ENCODE data around the gene FBXW10.
"Not testable (repeated sequence)": the region's sequence is repeated elsewhere in the genome, so short reads cannot be mapped to it uniquely, and the experiment has no call there.

Gene FBXW10

DNA sequence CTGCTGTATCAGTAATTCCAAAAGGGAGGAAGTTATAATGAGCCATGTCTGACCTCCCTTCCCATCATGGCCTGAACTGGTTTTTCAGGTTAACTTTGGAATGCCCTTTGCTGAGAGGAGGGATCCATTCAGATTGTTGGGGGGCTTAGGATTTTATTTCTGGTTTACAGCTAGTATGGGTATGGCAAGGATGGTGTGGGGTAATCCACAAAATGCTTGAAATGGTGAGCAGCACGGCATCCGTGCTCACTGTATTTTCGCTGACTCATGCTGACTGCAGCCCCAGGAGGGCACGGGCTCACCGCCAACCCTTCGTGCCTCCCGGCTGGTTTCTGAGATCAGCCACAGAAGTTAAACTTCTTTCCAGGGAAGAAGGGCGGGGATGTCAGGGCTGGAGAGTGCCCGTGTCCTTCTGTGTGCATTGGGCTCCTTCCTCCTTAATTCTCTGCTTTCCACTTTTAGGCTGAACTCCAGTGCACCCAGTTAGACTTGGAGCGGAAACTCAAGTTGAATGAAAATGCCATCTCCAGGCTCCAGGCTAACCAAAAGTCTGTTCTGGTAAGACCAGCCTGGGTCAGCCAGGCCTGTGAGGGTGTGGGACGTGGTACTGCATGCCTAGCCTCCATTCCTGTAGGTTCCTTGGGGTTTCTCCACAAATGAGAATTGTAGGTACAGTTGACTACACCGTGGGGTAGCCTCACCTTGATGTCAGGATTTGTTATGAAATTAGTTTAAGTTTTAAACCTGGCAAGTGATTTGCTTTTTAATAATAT, 21.9 kb upstream of the FBXW10 start:
- 95 to 100% methylated on average over 1 of the region's 12 CpGs for WGBS, 2 experiments

DNA sequence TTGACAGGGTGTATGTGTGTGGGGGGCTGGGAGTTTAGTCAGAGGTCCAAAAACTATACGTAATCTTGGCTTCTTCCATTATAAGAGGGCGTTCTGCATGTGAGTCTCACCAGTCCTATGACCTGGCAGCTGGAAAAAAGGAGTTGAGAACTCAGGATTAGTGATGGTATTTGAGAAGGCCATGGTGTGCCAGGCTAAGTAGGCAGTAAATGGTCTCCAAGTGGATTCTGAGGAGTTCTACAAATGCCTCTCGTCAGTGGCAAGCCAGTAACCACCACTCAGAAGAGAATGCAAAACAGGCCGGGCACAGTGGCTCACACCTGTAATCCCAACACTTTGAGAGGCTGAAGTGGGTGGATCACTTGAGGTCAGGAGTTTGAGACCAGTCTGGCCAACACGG, 21.2 kb upstream of the FBXW10 start:
- 75 to 82% methylated on average over 3 to 4 of the region's 5 CpGs for WGBS, 2 experiments
- H3K4me1 ChIP-seq (ENCODE audit: control insufficient read depth, insufficient read depth, low read length): not testable (repeated sequence)

More for the DNA sequence above, 21.9 kb upstream of the FBXW10 start:
- not testable (repeated sequence) for H3K9me3 ChIP-seq (ENCODE audit: control insufficient read depth, low read length); H3K36me3 ChIP-seq (ENCODE audit: control insufficient read depth, insufficient read depth, low read length); H3K27me3 ChIP-seq (ENCODE audit: control insufficient read depth, insufficient read depth, low read length, poor library complexity, severe bottlenecking); H3K4me1 ChIP-seq (ENCODE audit: control insufficient read depth, insufficient read depth, low read length); H3K4me3 ChIP-seq (ENCODE audit: insufficient read depth, low read depth, low read length); H3K27ac ChIP-seq (ENCODE audit: insufficient read depth, low read depth, low read length, poor library complexity, severe bottlenecking)

GRCh38 chr17:18723509-18723908, 20.3 kb upstream of the FBXW10 start:
- not testable (repeated sequence) for H3K4me1 ChIP-seq (ENCODE audit: control insufficient read depth, insufficient read depth, low read length); H3K27ac ChIP-seq (ENCODE audit: insufficient read depth, low read depth, low read length, poor library complexity, severe bottlenecking); H3K27me3 ChIP-seq (ENCODE audit: control insufficient read depth, insufficient read depth, low read length, poor library complexity, severe bottlenecking); H3K36me3 ChIP-seq (ENCODE audit: control insufficient read depth, insufficient read depth, low read length); H3K9me3 ChIP-seq (ENCODE audit: control insufficient read depth, low read length); H3K4me3 ChIP-seq (ENCODE audit: insufficient read depth, low read depth, low read length)
- WGBS, 2 experiments: no CpG with 5 or more reads among the region's 1 CpG

More for the DNA sequence above, 21.2 kb upstream of the FBXW10 start:
- not testable (repeated sequence) for H3K36me3 ChIP-seq (ENCODE audit: control insufficient read depth, insufficient read depth, low read length); H3K27me3 ChIP-seq (ENCODE audit: control insufficient read depth, insufficient read depth, low read length, poor library complexity, severe bottlenecking); H3K4me3 ChIP-seq (ENCODE audit: insufficient read depth, low read depth, low read length); H3K9me3 ChIP-seq (ENCODE audit: control insufficient read depth, low read length); H3K27ac ChIP-seq (ENCODE audit: insufficient read depth, low read depth, low read length, poor library complexity, severe bottlenecking)

- H3K4me3 ChIP-seq (ENCODE audit: insufficient read depth, low read depth, low read length); H3K4me1 ChIP-seq (ENCODE audit: control insufficient read depth, insufficient read depth, low read length); H3K27me3 ChIP-seq (ENCODE audit: control insufficient read depth, insufficient read depth, low read length, poor library complexity, severe bottlenecking); H3K9me3 ChIP-seq (ENCODE audit: control insufficient read depth, low read length); H3K27ac ChIP-seq (ENCODE audit: insufficient read depth, low read depth, low read length, poor library complexity, severe bottlenecking); H3K36me3 ChIP-seq (ENCODE audit: control insufficient read depth, insufficient read depth, low read length): not testable (repeated sequence)
- WGBS, 2 experiments: 100% methylated on average over 1 of the region's 1 CpG
Observed at GRCh38 chr17:18732438-18732837, 11.4 kb upstream of the FBXW10 start.

GRCh38 chr17:18733350-18733749, 10.5 kb upstream of the FBXW10 start:
- H3K36me3 ChIP-seq (ENCODE audit: control insufficient read depth, insufficient read depth, low read length); H3K27ac ChIP-seq (ENCODE audit: insufficient read depth, low read depth, low read length, poor library complexity, severe bottlenecking); H3K27me3 ChIP-seq (ENCODE audit: control insufficient read depth, insufficient read depth, low read length, poor library complexity, severe bottlenecking); H3K4me3 ChIP-seq (ENCODE audit: insufficient read depth, low read depth, low read length); H3K9me3 ChIP-seq (ENCODE audit: control insufficient read depth, low read length); H3K4me1 ChIP-seq (ENCODE audit: control insufficient read depth, insufficient read depth, low read length): not testable (repeated sequence)
- WGBS, 2 experiments: 90 to 94% methylated on average over 3 to 4 of the region's 4 CpGs

DNA sequence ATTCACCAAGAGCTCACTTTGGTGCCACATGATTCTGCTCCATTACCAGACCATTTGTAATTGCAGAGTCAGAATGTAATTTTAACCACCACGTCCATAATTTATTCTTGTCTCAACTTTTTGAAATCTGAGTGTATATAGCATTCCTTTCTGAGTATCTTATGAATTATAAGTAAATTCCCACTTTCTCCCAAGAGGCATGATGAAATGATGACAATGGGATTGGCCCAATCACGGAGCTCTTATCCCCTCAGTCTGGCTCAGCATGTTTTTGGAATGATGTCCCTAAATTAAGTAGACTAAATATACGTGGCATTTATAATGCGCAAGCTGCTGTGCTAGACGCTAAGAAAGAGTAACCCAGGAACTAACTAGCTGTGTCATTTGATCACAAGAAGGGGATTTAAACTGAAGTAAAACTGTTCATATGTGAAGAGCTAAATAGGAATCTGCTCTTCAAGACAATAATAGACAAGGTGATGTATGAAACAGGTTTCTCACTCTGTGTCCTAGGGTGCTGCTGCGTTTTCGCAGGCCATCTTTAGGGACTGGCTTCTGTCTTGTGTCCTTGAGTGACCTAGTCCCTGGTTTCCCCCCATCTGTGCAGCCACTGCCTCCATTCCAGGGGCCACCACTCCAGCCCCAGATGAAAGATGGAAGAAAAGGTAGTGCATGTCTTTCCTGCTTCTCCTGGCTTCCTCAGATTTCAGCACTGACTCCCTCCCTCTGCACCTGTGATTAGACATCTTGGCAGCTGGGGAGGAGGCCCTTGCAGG, 4.0 kb upstream of the FBXW10 start:
- H3K27ac ChIP-seq (ENCODE audit: insufficient read depth, low read depth, low read length, poor library complexity, severe bottlenecking); H3K4me1 ChIP-seq (ENCODE audit: control insufficient read depth, insufficient read depth, low read length); H3K36me3 ChIP-seq (ENCODE audit: control insufficient read depth, insufficient read depth, low read length); H3K4me3 ChIP-seq (ENCODE audit: insufficient read depth, low read depth, low read length); H3K9me3 ChIP-seq (ENCODE audit: control insufficient read depth, low read length); H3K27me3 ChIP-seq (ENCODE audit: control insufficient read depth, insufficient read depth, low read length, poor library complexity, severe bottlenecking): not testable (repeated sequence)
- WGBS, 2 experiments: 97 to 98% methylated on average over 6 to 7 of the region's 7 CpGs

GRCh38 chr17:18741228-18741627, 2.6 kb upstream of the FBXW10 start:
- H3K27me3 ChIP-seq (ENCODE audit: control insufficient read depth, insufficient read depth, low read length, poor library complexity, severe bottlenecking); H3K4me1 ChIP-seq (ENCODE audit: control insufficient read depth, insufficient read depth, low read length); H3K9me3 ChIP-seq (ENCODE audit: control insufficient read depth, low read length); H3K27ac ChIP-seq (ENCODE audit: insufficient read depth, low read depth, low read length, poor library complexity, severe bottlenecking); H3K4me3 ChIP-seq (ENCODE audit: insufficient read depth, low read depth, low read length); H3K36me3 ChIP-seq (ENCODE audit: control insufficient read depth, insufficient read depth, low read length): not testable (repeated sequence)
- 96 to 97% methylated on average over 2 of the region's 6 CpGs for WGBS, 2 experiments

- not testable (repeated sequence) for H3K4me3 ChIP-seq (ENCODE audit: insufficient read depth, low read depth, low read length); H3K36me3 ChIP-seq (ENCODE audit: control insufficient read depth, insufficient read depth, low read length); H3K4me1 ChIP-seq (ENCODE audit: control insufficient read depth, insufficient read depth, low read length); H3K9me3 ChIP-seq (ENCODE audit: control insufficient read depth, low read length); H3K27ac ChIP-seq (ENCODE audit: insufficient read depth, low read depth, low read length, poor library complexity, severe bottlenecking); H3K27me3 ChIP-seq (ENCODE audit: control insufficient read depth, insufficient read depth, low read length, poor library complexity, severe bottlenecking)
- WGBS, 2 experiments: 88 to 91% methylated on average over 3 to 4 of the region's 4 CpGs
Observed at GRCh38 chr17:18744726-18745125, 872 bp downstream of the FBXW10 start.

DNA sequence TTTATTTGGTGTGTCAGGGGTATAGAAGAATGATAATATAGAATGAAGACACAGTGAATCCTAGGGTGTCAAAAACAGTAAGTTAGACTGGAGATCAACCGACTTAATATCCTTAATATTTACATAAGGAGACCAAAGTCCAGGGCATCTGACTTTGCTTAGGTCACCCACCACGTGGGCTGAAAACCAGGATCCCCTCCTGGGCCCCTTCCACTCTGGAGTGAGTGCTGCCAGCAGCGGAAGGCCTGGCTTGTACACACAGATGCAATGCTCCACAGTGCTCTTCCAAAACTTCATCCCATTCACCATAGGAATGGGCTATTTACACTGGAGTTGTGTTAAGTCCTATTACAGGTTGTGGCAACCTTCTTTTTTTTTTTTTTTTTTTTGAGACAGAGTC, 2.7 kb downstream of the FBXW10 start:
- not testable (repeated sequence) for H3K36me3 ChIP-seq (ENCODE audit: control insufficient read depth, insufficient read depth, low read length); H3K27me3 ChIP-seq (ENCODE audit: control insufficient read depth, insufficient read depth, low read length, poor library complexity, severe bottlenecking); H3K4me1 ChIP-seq (ENCODE audit: control insufficient read depth, insufficient read depth, low read length); H3K4me3 ChIP-seq (ENCODE audit: insufficient read depth, low read depth, low read length); H3K27ac ChIP-seq (ENCODE audit: insufficient read depth, low read depth, low read length, poor library complexity, severe bottlenecking); H3K9me3 ChIP-seq (ENCODE audit: control insufficient read depth, low read length)
- 60 to 74% methylated on average over 2 to 3 of the region's 3 CpGs for WGBS, 2 experiments

- H3K36me3 ChIP-seq (ENCODE audit: control insufficient read depth, insufficient read depth, low read length); H3K27me3 ChIP-seq (ENCODE audit: control insufficient read depth, insufficient read depth, low read length, poor library complexity, severe bottlenecking); H3K4me3 ChIP-seq (ENCODE audit: insufficient read depth, low read depth, low read length); H3K9me3 ChIP-seq (ENCODE audit: control insufficient read depth, low read length); H3K4me1 ChIP-seq (ENCODE audit: control insufficient read depth, insufficient read depth, low read length); H3K27ac ChIP-seq (ENCODE audit: insufficient read depth, low read depth, low read length, poor library complexity, severe bottlenecking): not testable (repeated sequence)
- 89 to 100% methylated on average over 4 of the region's 6 CpGs for WGBS, 2 experiments
Observed at GRCh38 chr17:18747501-18747900, 3.6 kb downstream of the FBXW10 start.
